ENCODE measurements around the gene GARIN5B. TPM values are rescaled to one million over a fixed set of nuclear protein-coding genes. Genes with fewer than 3 reads are reported as not detected.

The GARIN5B gene
- total RNA-seq, 1 experiment from 2014 or later: 0.13 TPM

- Histone ChIP-seq H2BK12ac (ENCODE audit: insufficient read length, low read depth, low read length) (no peak overlapping the region), H3K4me2 (ENCODE audit: insufficient read depth, insufficient read length, low read length) (no peak overlapping the region), H3K9me3 (ENCODE audit: control insufficient read depth, low read depth, low read length) (no peaks in the 10 kb centered on the region), H4K8ac (replicated peaks; ENCODE audit: insufficient read length, low read depth, low read length) (no peak overlapping the region), H3T11ph (ENCODE audit: low read length) (no peak overlapping the region), H3K23ac (ENCODE audit: insufficient read length, low read depth, low read length) (no peak overlapping the region), H2AK5ac (ENCODE audit: insufficient read length, low read length) (no peak overlapping the region), H2BK20ac (ENCODE audit: low read depth, low read length, poor library complexity, severe bottlenecking) (no peak overlapping the region), H3K56ac (ENCODE audit: insufficient read length, low read depth, low read length) (no peak overlapping the region), H2BK120ac (ENCODE audit: low read depth, low read length, poor library complexity, severe bottlenecking) (no peak overlapping the region), H3K4ac (ENCODE audit: low read depth, low read length) (no peak overlapping the region), H3K18ac (ENCODE audit: insufficient read length, low read depth, low read length) (no peak overlapping the region), H3K9ac (ENCODE audit: extremely low read depth, insufficient read length, low read length) (no peak overlapping the region), H3K4me1 (ENCODE audit: insufficient read depth, low read length) (no peaks in the 10 kb centered on the region), H3K79me2 (ENCODE audit: insufficient read depth, low read length) (no peaks in the 10 kb centered on the region), H3K14ac (ENCODE audit: insufficient read depth, low read length) (no peak overlapping the region), H3K27me3 (ENCODE audit: insufficient read depth, low read length) (no peaks in the 10 kb centered on the region; the same call in 1 of the 2 replicates), H2AFZ (ENCODE audit: low read length) (no peak overlapping the region), H3K23me2 (ENCODE audit: insufficient read length, low read depth, low read length, poor library complexity, severe bottlenecking) (no peaks in the 10 kb centered on the region), H3K79me1 (ENCODE audit: insufficient read depth, low read depth, low read length, poor library complexity, severe bottlenecking) (no peaks in the 10 kb centered on the region), H4K91ac (ENCODE audit: insufficient read length, low read depth, low read length) (no peak overlapping the region), H2BK15ac (ENCODE audit: low read depth, low read length) (no peak overlapping the region), H4K20me1 (ENCODE audit: control insufficient read depth, insufficient read depth, insufficient read length) (no peaks in the 10 kb centered on the region), H3K27ac (ENCODE audit: insufficient read length, low read depth, low read length) (no peak overlapping the region), H2BK5ac (ENCODE audit: insufficient read length, low read length) (no peak overlapping the region), H4K5ac (ENCODE audit: insufficient read length, low read depth, low read length) (no peak overlapping the region)
- H3K27ac Mint-ChIP-seq: no peak overlapping the region
- no peaks in the 10 kb centered on the region; a peak in 1 of 5 replicates for H3K9me3 Mint-ChIP-seq
- H3K36me3 Mint-ChIP-seq (ENCODE audit: insufficient read depth in 1 of 3, low read depth in 3 of 3): no peaks in the 10 kb centered on the region
- peaks cover 24% of the 10 kb centered on the region for H3K27me3 Mint-ChIP-seq (ENCODE audit: low read depth)
- peaks cover 21 to 36% of the 10 kb centered on the region in 2 experiments for H3K4me1 Mint-ChIP-seq
- TF ChIP-seq CTCF (conservative IDR thresholded peaks at IDR 0.05): no peak
- WGBS (ENCODE audit: extremely low coverage, insufficient read length, low lambda C conversion rate): no CpG with 5 or more reads among the region's 12 CpGs
- H3K4me3 Mint-ChIP-seq: no peak overlapping the region
- peak; percentile 33 for DNase-seq
Observed at GRCh38 chr19:55322204-55322885, 40.7 kb downstream of the GARIN5B start.
